HG03469 (cell line): ENCODE results near the gene OR10H5.
A peak's percentile ranks its signal among the peaks of the same experiment; 100 is the strongest.
"Not testable (repeated sequence)": the region's sequence is repeated elsewhere in the genome, so short reads cannot be mapped to it uniquely, and the experiment has no call there.

Experiments used
- ATAC-seq: cut with Tn5 transposase; IDR thresholded peaks from one replicate; pipeline ENCODE4 v1.9.1; 2021; ENCODE audit warnings: mild to moderate bottlenecking, moderate library complexity, moderate number of reproducible peaks; ENCODE audit not compliant: unreplicated experiment

Gene OR10H5

DNA sequence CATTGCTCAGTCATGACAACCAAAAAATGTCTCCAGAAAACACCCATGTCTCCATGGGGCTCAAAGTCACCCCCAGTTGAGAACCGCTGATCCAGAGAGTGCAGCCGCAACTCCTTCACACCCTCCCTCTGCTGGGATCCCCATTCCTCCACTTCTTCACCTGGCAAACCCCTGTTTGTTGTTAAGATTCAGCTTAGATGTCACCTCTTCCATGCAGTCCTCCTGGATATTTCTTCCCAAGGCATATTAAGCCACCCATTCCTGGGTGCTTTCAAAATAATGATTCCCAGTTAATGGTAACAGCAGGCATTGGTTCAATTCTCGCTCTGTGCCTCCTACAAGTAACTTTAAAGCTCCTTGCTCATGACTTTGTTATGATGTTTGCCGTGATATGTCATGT is 24.0 kb downstream of the OR10H5 start:
- no peak for ATAC-seq

DNA sequence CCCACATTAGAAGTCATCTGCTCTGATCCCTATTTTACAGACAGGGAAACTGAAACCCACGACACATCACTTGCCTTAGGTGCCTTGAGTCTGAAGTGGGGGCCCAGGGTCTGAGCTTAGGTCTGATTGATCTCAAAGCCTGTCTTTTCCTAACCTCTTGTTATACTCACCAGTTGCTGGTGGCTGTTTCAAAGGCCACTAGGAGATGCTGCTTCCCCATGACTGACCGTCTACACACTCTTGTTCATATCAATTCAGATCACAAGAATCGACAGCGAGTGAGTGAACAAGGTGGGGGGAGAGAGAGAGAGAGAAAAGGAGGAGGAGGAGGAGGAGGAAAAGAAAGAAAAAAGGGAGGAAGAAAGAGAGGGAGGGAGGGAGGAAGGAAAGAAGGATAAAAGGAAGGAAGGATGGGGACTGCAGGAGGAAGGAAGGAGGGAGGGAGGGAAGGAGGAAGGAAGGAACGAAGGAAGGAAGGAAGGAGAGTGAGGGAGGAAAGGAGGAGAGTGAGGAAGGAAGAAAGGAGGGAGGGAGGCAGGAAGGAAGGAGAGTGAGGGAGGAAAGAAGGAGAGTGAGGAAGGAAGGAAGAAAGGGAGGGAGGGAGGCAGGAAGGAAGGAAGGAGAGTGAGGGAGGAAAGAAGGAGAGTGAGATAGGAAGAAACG is 24.7 kb downstream of the OR10H5 start:
- no peak for ATAC-seq

DNA sequence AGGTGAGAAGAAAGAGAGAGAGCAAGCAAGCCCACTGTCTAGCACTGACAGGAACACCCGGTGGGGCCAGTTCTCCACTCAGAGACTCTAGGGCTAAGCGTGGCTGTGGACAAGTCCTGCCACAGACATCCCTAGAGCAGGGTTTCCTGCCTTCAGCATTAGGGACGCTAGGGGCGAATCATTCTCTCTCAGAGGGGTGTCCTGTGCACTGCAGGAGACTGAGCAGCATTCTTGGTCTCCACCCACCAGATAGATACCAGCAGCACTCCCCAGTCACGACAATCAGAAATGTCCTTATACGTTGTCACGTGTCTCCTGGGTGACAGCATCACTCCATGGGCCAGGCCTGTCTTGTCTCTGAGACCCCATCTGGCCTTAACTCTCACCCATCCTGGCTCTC is 26.5 kb downstream of the OR10H5 start:
- no peak for ATAC-seq

DNA sequence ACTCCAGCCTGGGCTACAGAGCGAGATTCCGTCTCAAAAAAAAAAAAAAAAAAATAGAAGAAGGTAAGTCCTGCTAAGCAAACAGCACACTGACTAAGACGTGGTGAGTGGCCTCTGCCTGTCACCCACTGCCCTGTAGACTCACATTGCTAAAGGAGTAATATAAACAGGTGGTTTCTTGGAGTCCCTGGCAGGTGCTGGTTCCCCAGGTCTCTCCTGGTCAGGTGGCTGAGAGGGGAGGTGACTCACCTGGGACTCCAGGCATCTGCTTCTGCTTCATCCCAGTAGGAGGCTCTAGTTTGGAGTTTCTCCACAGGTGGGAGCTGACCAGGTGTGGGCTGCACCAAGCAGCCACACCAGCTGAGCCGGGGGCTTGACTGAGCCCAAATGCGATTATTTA is 27.8 kb downstream of the OR10H5 start, which contains the start of gene OR10H1:
OR10H1 (minus strand) TSS at position 359 of the 400 bp plus-strand sequence. CDS start 7,627 bp downstream, outside the sequence.
- no peak for ATAC-seq

DNA sequence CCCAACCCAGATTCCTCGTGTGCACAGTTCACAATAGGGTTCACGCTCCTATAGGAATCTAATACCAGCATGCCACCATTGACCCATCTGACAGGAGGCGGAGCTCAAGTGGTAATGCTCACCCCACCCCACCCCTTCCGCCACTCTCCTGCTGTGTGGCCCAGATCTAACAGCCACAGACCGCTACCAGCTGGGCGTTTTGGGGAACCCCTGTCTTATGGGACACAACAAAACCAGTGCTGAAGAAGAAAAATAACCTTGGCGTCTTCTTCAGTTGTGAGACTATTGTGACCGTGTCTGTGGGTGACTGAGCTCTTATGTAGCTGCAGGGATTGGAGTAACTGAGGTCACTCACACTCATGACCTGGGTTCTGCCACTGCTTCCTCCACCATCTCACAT is 33.2 kb downstream of the OR10H5 start:
- ATAC-seq, result no peak

DNA sequence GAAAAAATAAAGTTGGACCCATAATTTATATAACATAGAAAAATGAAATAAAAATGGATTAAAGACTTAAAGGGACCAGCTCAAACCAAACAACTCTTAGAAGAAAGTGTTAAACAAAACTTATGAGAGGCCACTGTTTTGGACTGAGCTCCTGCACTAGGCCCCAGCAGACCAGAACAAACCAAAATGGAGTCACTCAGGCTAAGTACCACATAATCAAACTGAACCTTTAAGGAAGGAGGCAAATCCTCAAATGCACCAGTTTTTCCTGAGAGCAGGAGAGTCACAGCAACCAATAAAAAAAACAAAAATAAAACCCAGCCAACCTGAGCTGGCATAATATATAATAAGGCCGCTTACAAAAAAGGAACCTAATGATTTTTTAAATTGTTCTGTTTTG is 38.3 kb downstream of the OR10H5 start:
- no peak for ATAC-seq

DNA sequence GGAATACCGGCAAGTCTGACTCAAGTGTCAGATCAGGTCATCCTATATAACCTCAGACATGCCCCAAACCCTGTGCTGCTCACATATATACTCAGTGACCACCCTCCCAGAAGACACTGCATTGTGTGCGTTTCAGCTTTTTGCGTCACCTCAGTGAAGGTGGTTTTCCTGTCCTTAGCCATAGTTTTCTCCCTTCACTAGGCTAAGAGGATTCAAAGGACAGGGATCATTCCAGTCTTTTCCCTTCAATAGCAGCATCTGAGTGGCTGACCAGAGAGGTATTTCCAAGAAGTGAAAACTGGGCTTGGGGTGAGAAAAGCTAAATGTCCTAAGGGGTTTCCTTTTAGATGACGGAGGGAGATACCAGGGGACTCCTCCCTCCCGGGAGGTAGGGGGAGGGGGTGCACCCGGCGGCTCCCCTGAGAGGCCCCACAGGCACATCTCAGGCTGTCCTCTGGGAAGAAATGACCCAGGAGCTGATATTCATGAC is 40.7 kb downstream of the OR10H5 start:
- no peak for ATAC-seq

DNA sequence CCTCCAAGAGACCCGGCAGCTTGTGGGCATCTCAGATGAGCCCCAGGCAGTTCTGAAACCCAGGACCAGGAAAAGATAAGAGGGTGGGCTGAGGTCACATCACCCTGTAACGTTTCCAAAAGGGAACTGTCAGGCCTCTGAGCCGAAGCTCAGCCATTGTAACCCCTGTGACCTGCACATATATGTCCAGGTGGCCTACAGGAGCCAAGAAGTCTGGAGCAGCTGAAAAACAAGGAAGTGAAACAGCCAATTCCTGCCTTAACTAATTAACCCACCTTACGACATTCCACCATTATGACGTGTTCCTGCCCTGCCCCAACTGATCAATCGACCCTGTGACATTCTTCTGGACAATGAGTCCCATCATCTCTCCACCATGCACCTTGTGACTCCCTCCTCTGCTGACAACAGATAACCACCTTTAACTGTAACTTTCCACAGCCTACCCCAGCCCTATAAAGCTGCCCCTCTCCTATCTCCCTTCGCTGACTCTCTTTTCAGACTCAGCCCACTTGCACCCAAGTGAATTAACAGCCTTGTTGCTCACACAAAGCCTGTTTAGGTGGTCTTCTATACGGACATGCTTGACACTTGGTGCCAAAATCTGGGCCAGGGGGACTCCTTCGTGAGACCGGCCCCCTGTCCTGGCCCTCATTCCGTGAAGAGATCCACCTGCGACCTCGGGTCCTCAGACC is 41.3 kb downstream of the OR10H5 start:
- not testable (repeated sequence) for ATAC-seq

DNA sequence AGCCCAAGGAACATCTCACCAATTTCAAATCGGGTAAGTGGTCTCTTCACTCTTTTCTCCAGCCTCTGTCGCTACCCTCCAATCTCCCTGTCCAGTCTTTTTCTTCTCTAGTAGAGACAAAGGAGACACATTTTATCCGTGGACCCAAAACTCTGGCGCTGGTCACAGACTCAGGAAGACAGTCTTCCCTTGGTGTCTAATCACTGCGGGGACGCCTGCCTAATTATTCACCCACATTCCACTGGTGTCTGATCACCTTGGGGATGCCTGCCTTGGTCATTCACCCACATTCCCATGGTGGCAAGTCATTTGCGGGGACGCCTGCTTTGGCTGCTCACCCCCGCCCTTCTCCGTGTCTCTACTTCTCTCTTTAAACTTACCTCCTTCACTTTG is 41.8 kb downstream of the OR10H5 start:
- ATAC-seq, result no peak

DNA sequence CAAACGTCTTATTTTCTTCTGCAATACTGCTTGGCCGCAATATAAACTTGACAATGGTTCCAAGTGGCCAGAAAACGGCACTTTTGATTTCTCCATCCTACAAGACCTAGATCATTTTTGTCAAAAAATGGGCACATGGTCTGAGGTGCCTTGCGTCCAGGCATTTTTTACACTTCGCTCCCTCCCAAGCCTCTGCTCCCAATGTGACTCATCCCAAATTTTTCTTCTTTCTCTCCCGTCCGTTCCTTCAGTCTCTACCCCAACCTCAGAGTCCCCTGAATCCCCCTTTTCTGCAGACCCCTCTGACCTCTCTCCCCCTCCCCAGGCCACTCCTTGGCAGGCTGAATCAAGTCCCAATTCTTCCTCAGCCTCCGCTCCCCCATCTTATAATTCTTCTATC is 42.3 kb downstream of the OR10H5 start:
- no peak for ATAC-seq

DNA sequence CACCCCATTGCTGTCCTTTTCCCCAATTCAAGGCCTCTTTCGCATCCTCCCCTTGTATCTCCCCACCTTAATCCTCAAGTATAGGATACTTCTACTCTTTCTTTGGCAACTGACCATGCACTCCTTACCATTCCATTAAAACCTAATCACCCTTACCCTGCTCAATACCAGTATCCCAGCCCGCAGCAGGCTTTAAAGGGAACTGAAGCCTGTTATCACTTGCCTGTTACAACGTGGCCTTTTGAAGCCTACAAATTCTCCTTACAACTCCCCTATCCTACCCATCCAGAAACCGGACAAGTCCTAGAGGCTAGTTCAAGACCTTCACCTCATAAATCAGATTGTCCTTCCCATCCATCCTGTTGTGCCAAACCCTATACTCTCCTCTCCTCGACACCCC is 44.2 kb downstream of the OR10H5 start:
- no peak for ATAC-seq

DNA sequence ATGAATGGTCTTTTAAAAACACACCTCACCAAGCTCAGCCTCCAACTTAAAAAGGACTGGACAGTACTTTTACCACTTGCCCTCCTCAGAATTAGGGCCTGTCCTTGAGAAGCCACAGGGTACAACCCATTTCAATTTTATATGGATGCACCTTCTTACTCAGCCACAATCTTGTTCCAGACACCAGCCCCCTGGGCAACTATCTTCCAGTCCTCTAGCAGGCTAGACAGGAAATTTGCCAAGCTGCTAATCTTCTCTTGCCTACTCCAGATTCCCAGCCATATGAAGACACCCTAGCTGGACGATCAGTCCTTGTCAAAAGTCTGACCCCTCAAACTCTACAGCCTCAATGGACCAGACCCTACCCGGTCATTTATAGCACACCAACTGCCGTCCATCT is 46.8 kb downstream of the OR10H5 start:
- not testable (repeated sequence) for ATAC-seq

DNA sequence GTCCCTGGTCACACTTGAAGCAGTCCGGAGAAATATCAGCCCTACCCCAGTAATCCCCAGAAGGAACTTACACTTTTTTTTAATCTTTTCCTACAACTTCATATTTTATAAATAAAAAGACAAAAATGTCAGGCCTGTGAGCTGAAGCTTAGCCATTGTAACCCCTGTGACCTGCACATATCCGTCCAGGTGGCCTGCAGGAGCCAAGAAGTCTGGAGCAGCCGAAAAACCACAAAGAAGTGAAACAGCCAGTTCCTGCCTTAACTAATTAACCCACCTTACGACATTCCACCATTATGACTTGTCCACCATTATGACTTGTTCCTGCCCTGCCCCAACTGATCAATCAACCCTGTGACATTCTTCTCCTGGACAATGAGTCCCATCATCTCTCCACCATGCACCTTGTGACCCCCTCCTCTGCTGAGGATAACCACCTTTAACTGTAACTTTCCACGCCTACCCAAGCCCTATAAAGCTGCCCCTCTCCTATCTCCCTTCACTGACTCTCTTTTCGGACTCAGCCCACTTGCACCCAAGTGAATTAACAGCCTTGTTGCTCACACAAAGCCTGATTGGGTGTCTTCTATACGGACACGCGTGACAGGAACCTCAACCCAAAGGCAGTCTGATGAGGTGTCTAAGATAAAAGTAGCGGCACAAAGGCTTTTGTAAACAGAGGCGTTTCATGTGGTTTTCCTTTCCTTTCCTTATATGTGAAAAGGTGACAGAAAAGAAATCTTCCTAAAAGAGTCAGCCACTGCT is 48.3 kb downstream of the OR10H5 start:
- not testable (repeated sequence) for ATAC-seq

DNA sequence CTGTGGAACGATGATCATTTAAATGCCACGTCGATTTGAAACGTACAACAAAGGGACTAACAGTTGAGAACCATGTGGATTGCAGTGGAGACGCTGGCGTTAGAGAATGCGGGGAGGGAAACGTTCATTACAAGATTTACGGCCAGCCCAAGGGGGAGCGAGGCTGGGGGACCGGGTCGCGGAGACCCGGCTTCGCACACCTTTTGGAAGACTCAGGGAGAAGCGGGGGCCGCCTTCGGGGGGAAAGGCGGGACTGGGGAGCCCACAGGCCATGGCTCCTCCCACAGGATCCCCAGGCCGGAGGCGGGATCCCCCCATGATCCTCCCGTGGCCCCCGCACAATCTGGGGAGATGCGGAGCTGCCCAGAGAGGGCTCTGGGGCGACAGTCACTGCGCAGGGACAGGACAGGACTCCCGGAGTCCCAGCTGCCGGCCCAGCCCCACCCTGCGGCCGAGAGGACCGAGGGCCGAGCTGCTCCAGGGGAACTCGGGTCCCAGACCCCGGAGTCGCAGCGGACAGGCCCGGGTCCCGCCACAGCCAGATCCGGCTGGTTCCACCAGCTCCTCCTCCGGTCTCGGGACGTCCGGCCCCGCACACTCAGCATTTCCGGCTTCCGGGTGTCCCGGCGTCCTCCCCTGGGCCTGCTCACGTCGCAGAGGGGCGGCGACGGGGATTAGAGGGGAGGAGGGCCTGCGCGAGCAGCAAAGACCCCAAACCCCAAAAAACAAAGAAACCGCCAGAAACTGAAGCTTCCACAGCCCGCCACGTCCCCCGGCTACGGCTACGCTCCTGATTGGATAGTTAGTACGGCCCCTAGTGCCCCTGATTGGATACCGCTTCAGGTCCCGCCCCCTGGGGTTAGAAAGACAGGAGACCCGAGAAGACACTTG is 49.1 kb downstream of the OR10H5 start:
- ATAC-seq, result peak; percentile 75

DNA sequence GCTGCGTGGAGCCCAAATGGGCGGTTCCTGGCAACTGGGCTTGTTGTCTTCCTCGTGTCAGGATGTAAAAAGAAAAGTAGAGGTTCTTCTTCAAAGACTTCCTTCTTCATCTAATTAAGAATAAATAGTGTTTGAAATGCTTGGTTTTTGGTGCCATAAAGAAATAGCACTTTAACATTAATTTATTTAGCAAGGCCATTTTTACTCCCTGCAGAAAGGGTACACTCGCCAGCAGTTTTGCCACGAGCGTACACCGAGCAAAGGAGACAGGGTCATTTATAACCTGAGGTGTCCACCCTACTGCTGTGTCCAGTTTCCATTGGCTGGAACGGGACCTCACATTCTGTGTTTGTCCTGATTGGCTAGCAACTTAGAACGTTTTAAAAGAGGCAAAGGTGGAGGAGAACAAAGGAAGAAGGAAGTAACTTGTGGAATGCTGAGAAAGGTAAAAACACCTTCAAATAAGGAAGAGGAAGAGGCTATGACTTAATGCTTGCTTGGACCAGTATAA is 49.8 kb downstream of the OR10H5 start:
- no peak for ATAC-seq

DNA sequence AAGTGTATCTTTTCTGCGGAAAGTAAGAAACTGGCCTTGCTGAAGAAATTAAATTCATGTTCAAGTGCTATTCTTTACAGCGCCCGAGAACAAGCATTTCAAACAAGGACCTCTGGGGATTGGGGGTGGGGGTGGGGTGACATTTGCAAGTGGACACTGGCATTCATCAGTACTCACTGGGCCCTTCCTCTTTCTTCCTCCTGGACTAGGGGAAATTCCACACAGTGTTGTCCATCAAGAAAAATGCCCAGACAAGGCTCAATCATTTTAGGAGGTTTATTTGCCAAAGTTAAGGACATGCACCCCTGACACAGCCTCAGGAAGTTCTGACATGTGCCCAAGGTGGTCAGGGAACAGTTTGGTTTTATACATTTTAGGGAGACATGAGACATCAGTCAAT is 50.9 kb downstream of the OR10H5 start:
- ATAC-seq, result no peak

DNA sequence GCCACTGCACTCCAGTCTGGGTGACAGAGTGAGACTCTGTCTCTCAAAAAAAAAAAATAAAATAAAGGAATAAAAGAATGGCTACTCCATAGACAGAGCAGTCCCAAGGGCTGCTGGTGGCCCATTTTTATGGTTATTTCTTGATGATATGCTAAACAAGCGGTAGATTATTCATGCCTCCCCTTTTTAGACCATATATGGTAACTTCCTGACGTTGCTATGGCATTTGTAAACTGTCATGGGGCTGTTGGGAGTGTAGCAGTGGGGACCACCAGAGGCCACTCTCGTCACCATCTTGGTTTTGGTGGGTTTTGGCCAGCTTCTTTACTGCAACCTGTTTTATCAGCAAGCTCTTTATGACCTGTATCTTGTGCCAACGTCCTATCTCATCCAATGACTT is 52.4 kb downstream of the OR10H5 start:
- ATAC-seq, result not testable (repeated sequence)

DNA sequence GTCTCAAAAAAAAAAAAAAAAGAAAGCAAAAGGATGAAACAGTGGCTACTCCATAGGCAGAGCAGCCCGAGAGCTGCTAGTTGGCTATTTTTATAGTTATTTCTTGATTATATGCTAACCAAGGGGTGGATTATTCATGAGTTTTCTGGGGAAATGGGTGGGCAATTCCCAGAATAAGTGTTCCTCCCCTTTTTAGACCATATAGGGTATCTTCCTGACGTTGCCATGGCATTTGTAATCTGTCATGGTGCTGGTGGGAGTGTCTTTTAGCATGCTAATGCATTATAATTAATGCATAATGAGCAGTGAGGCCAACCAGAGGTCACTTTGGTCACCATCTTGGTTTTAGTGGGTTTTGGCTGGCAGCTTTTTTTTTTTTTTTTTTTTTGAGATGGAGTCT is 53.4 kb downstream of the OR10H5 start:
- no peak for ATAC-seq

DNA sequence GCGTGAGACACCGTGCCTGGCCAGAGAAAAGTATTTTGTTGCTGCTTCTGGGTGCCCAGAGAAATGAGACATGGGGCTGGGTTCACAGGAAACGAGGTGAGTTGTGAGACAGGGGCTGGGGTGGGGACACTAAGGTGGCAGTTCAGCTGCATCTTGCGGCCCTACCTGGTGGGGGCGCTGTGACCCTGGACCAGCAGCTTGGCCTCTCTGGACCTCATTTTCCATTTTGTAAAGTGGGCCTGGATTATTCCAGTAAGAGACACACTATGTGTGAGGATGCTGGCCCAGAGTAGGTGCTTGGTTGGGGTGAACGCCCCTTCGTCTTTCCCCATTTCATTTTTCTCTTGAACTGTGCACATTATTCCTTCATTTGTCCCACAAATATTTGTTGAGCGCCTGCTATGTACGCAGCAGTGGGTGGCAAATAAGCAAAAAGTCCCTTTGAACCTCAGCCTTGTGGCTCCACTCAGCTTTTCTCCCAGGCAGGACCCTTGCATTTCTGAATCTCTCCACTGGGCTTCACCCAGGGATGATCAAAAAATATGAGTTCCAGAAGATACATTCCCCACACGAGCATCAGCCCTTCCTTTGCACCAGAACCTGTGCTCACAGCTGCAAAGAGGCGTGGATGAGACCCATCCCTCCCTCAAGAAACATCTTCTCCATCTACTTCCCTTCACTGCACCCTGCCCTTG is 54.6 kb downstream of the OR10H5 start:
- no peak for ATAC-seq
